ENCODE results near the gene MAGI3. TPM values are rescaled to one million over a fixed set of nuclear protein-coding genes. Genes with fewer than 3 reads are reported as not detected.
"Not testable (repeated sequence)": the region's sequence is repeated elsewhere in the genome, so short reads cannot be mapped to it uniquely, and the experiment has no call there.

The MAGI3 gene
- total and polyA plus RNA-seq, 8 donors, result 27.4 to 62.2 (median 36.3) TPM

DNA sequence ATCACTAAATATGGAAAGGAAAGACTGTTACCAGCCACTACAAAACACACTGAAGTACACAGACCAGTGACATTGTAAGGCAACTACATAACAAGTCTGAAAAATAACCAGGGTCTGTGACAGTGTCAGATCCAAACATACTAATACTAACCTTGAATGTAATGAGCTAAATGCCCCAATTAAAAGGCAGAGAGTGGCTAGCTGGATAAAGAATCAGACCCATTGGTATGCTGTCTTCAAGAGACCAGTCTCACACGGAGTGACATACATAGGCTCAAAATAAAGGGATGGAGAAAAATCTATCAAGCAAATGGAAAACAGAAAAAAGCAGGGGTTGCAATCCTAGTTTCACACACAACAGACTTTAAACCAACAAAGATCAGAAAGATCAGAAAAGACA lies 100.1 kb downstream of the MAGI3 start:
- TF ChIP-seq, protein P1, sequence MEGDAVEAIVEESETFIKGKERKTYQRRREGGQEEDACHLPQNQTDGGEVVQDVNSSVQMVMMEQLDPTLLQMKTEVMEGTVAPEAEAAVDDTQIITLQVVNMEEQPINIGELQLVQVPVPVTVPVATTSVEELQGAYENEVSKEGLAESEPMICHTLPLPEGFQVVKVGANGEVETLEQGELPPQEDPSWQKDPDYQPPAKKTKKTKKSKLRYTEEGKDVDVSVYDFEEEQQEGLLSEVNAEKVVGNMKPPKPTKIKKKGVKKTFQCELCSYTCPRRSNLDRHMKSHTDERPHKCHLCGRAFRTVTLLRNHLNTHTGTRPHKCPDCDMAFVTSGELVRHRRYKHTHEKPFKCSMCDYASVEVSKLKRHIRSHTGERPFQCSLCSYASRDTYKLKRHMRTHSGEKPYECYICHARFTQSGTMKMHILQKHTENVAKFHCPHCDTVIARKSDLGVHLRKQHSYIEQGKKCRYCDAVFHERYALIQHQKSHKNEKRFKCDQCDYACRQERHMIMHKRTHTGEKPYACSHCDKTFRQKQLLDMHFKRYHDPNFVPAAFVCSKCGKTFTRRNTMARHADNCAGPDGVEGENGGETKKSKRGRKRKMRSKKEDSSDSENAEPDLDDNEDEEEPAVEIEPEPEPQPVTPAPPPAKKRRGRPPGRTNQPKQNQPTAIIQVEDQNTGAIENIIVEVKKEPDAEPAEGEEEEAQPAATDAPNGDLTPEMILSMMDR (IDR thresholded peaks at IDR 0.05), result no peak
- H3K9me3 ChIP-seq, result peaks cover 0 to 69% of the 10 kb centered on the region in 2 donors
- intact Hi-C loops (cut with DNase I), result no loop called here
- DNase-seq (no peak), ATAC-seq (no peak)
- H3K36me3 ChIP-seq, result no peaks in the 10 kb centered on the region
- no peak overlapping the region for H3K4me3 ChIP-seq
- H3K27ac ChIP-seq, result no peak overlapping the region
- H3K27me3 ChIP-seq, result no peaks in the 10 kb centered on the region
- peaks cover 0 to under 1% of the 10 kb centered on the region in 2 donors for H3K4me1 ChIP-seq

DNA sequence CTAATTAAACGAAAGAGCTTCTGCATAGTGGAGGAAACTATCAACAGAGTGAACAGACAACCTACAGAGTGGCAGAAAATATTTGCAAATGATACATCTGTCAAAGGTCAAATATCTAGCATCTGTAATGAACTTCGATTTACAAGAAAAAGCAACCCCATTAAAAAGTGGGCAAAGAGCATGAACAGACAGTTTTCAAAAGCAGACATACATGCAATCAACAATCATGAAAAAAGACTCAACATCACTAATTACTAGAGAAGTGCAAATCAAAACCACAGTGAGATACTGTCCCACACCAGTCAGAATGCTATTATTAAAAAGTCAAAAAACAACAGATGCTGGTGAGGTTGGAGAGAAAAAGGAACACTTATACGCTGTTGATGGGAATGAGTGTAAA lies 103.2 kb downstream of the MAGI3 start:
- no peak for ATAC-seq
- Histone ChIP-seq H3K27me3 (no peaks in the 10 kb centered on the region), H3K36me3 (no peaks in the 10 kb centered on the region), H3K9me3 (peaks cover 0 to 52% of the 10 kb centered on the region in 2 donors), H3K4me1 (peaks cover 0 to 5% of the 10 kb centered on the region in 2 donors), H3K4me3 (no peak overlapping the region), H3K27ac (no peak overlapping the region)
- intact Hi-C loops (cut with DNase I), result no loop called here
- no peak for DNase-seq
- TF ChIP-seq, protein P1 (IDR thresholded peaks at IDR 0.05), result no peak

DNA sequence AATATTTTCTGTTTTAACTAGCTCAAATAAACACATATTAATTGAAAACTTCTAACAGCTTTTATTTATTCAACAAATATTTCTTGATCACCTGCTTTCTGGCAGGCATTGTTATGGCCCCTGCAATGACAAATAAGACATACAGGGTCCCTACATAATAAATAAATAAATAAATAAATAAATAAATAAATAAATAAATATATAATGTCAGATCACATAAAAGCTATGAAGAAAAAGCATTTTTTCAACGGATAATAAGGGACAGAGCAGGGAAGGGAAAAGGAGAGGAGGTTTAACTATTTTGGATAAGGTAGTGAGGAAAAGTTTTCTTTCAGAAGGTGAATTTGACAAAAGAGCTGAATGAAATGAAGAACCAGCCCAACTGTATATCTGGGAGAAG lies 115.0 kb downstream of the MAGI3 start:
- no peaks in the 10 kb centered on the region for H3K27me3 ChIP-seq
- H3K27ac ChIP-seq, result no peak overlapping the region
- no peaks in the 10 kb centered on the region for H3K36me3 ChIP-seq
- peaks cover 0 to 5% of the 10 kb centered on the region in 2 donors for H3K4me1 ChIP-seq
- TF ChIP-seq, protein P1 (IDR thresholded peaks at IDR 0.05), result no peak
- intact Hi-C loops (cut with DNase I), result no loop called here
- peaks cover 0 to 4% of the 10 kb centered on the region in 2 donors for H3K9me3 ChIP-seq
- no peak overlapping the region for H3K4me3 ChIP-seq
- DNase-seq (no peak), ATAC-seq (no peak)

DNA sequence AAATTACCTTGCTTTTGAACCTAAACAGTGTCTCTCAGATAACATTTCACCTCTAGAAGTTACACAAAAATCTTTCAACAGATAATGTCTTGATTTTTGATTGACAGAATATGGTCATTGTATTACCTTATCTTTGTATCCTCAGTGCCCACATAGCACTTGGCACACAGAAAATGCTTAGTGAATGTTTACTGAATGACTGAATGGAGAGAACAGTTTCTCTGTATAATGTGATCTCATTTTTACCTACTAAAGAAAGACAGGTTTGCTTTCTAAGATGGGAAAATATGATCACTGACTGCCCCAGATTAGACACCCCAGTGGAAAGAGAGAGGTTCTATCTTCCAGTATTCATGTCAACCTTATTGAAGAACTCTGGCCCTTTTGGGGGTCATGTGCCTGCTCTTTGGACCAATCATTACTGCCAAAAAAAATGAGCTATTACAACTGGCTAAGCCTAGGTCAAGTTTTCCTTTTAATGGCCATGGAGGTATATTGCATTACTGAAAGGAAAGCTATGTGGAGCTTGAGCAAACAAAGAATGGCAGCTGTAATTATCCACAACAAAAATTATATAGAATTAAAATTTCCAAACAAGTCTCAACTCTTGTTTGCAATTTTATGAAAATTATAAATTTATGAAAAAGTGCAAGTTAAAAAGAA lies 117.4 kb downstream of the MAGI3 start:
- no peaks in the 10 kb centered on the region for H3K27me3 ChIP-seq
- H3K4me3 ChIP-seq, result no peak overlapping the region
- H3K9me3 ChIP-seq, result peaks cover 5 to 21% of the 10 kb centered on the region in 2 donors
- H3K4me1 ChIP-seq, result peaks cover 0 to 5% of the 10 kb centered on the region in 2 donors
- H3K27ac ChIP-seq, result no peak overlapping the region
- H3K36me3 ChIP-seq, result no peaks in the 10 kb centered on the region
- ATAC-seq (no peak), DNase-seq (no peak)
- intact Hi-C loops (cut with DNase I), result no loop called here
- TF ChIP-seq, protein P1 (IDR thresholded peaks at IDR 0.05), result no peak

DNA sequence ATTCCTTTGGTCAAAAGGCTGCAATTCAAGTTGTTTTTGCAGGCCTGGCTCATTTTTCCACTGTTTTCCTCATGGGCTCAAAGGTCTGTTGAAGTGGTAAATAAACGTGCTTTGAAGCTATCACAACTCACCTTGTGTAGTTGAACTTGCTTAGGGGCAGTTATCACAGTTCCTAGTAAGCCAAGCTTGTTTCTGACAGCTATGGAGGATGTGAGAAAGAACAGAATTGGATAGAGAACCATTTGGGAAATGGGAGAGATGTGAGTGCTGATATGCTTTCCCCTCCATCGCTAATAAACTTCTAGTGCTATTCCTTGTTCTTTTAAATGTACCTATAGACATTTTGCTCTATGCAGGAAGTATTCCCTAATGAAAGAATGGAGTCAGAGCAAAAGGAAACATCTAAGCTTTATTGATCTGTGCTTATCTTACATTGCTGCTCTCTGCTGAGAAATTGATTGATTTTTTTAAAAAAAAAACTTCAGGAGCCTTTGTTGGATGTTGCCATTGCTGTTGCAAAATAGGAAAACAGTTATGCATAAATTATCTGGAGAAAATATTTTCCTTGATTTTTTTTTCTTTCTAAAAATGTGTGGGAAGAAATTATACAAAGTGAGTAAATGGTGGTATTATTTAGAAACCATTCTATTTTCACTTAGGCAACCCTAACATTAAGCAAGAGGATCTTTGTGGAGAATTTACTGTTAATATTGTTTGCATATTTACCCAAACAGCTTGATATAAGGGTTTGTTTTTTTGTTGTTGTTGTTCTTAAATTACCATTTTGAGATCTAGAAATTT lies 118.2 kb downstream of the MAGI3 start:
- Histone ChIP-seq H3K4me1 (peaks cover 0 to 5% of the 10 kb centered on the region in 2 donors), H3K27me3 (no peaks in the 10 kb centered on the region), H3K27ac (no peak overlapping the region), H3K4me3 (no peak overlapping the region), H3K9me3 (peaks cover 5 to 21% of the 10 kb centered on the region in 2 donors), H3K36me3 (no peaks in the 10 kb centered on the region)
- TF ChIP-seq, protein P1 (IDR thresholded peaks at IDR 0.05), result no peak
- ATAC-seq, result no peak
- no peak for DNase-seq
- intact Hi-C loops (cut with DNase I), result no loop called here

DNA sequence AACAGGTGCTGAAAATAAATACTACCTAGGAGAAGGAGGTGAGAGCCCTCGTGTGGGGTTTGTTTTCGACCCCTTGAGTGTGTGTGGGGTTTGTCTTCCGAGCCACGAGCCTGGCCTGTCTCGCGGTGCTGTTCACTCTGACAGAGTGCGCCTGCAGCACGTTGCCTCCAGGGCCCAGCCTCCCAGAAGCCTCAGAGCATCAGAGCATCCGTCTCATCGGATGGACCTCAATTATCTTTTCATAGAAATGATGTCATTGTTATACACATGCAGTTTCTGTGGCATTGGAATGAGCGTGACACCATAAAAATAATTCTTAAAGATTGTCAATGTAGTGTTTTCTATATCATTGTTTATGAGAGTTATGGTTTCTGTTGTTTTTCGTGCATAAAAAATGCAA lies 119.5 kb downstream of the MAGI3 start:
- H3K27ac ChIP-seq; DNase-seq; H3K27me3 ChIP-seq; H3K4me3 ChIP-seq; H3K4me1 ChIP-seq; H3K36me3 ChIP-seq; ATAC-seq; intact Hi-C loops (cut with DNase I): not testable (repeated sequence)
- peaks cover 5 to 21% of the 10 kb centered on the region in 2 donors for H3K9me3 ChIP-seq
